Activated T-helper 1 cell treated with anti-CD3 and anti-CD28 coated beads, Interleukin-12 subunit alpha, Interleukin-12 subunit beta, Interleukin-2, Interleukin-4 antibody, amounts not matched to agents 30 ng/mL and 10 ng/mL and 1 ng/mL, durations not matched to agents 14 hours and 24 hours and 36 hours (primary cell): ENCODE measurements around the gene SACM1L. TPM values are rescaled to one million over a fixed set of nuclear protein-coding genes. Genes with fewer than 3 reads are reported as not detected.

Experiments used
- DNase-seq: peaks from one replicate; pipeline ENCODE4 v3.0.0; 2021; ENCODE audit warnings: low spot score
- H3K27ac Mint-ChIP-seq: one replicate; pipeline ENCODE4 v1.8.0; 2021; ENCODE audit warnings: mild to moderate bottlenecking, mixed read lengths
- H3K27me3 Mint-ChIP-seq: one replicate; pipeline ENCODE4 v1.8.0; 2022; ENCODE audit warnings: mild to moderate bottlenecking, moderate library complexity, mixed read lengths; ENCODE audit not compliant: insufficient read depth
- H3K36me3 Mint-ChIP-seq: one replicate; pipeline ENCODE4 v1.8.0; 2021; ENCODE audit warnings: low read depth, mixed read lengths
- H3K4me1 Mint-ChIP-seq: one replicate; pipeline ENCODE4 v1.8.0; 2021; ENCODE audit warnings: low read depth, mixed read lengths
- H3K4me3 Mint-ChIP-seq: one replicate; pipeline ENCODE4 v1.8.0; 2021; ENCODE audit warnings: mild to moderate bottlenecking, moderate library complexity, mixed read lengths
- H3K9me3 Mint-ChIP-seq: one replicate; pipeline ENCODE4 v1.8.0; 2021; ENCODE audit warnings: mixed read lengths
- intact Hi-C: fragments of 100-400 bp; cut with micrococcal nuclease; formaldehyde crosslinking; loops from one replicate; pipeline ENCODE4 v1.15.1; 2024
- total RNA-seq: library from RNA; stranded (reverse); gene quantifications from 2 replicates; pipeline ENCODE4 v1.2.3, GENCODE V29; 2022

The SACM1L gene
- total RNA-seq, 1 donor from 2014 or later: 112 TPM

GRCh38 chr3:45758871-45759270 is 69.7 kb downstream of the SACM1L start:
- DNase-seq: no peak
- Mint-ChIP-seq H3K4me3 (no peak overlapping the region), H3K27ac (no peak overlapping the region), H3K9me3 (no peaks in the 10 kb centered on the region), H3K4me1 (no peaks in the 10 kb centered on the region), H3K27me3 (peaks cover 3% of the 10 kb centered on the region), H3K36me3 (no peaks in the 10 kb centered on the region)
- intact Hi-C loops: no loop called here

GRCh38 chr3:45759851-45760250 is 70.7 kb downstream of the SACM1L start:
- Mint-ChIP-seq H3K27me3 (peaks cover 3% of the 10 kb centered on the region), H3K4me1 (no peaks in the 10 kb centered on the region), H3K36me3 (no peaks in the 10 kb centered on the region), H3K4me3 (no peak overlapping the region), H3K27ac (no peak overlapping the region), H3K9me3 (no peaks in the 10 kb centered on the region)
- intact Hi-C loops: loop anchor here (2.0 kb wide), 2 partner anchors 73 to 619 kb away; no protein-coding TSS in a partner anchor
- DNase-seq: no peak

GRCh38 chr3:45760878-45761711 is 71.9 kb downstream of the SACM1L start:
- intact Hi-C loops: loop anchor here (1.0 to 2.0 kb wide), 4 partner anchors 72 to 618 kb away; no protein-coding TSS in a partner anchor

GRCh38 chr3:45761831-45762230 is 72.6 kb downstream of the SACM1L start:
- no peak overlapping the region for H3K4me3 Mint-ChIP-seq
- no peaks in the 10 kb centered on the region for H3K9me3 Mint-ChIP-seq
- H3K27me3 Mint-ChIP-seq: peaks cover 8% of the 10 kb centered on the region
- intact Hi-C loops: loop anchor here (1.0 to 2.0 kb wide), 4 partner anchors 71 to 617 kb away; no protein-coding TSS in a partner anchor
- no peaks in the 10 kb centered on the region for H3K4me1 Mint-ChIP-seq
- no peaks in the 10 kb centered on the region for H3K36me3 Mint-ChIP-seq
- H3K27ac Mint-ChIP-seq: no peak overlapping the region
- DNase-seq: no peak

More at GRCh38 chr3:45760878-45761711, 71.9 kb downstream of the SACM1L start:
- peak; percentile 20 for DNase-seq
- H3K9me3 Mint-ChIP-seq: no peaks in the 10 kb centered on the region
- H3K4me3 Mint-ChIP-seq: no peak overlapping the region
- H3K27ac Mint-ChIP-seq: no peak overlapping the region
- H3K36me3 Mint-ChIP-seq: no peaks in the 10 kb centered on the region
- H3K4me1 Mint-ChIP-seq: no peaks in the 10 kb centered on the region
- peaks cover 8% of the 10 kb centered on the region for H3K27me3 Mint-ChIP-seq

GRCh38 chr3:45762647-45763302 is 73.6 kb downstream of the SACM1L start:
- no peak for DNase-seq
- intact Hi-C loops: no loop called here
- H3K9me3 Mint-ChIP-seq: peaks cover 8% of the 10 kb centered on the region
- H3K36me3 Mint-ChIP-seq: no peaks in the 10 kb centered on the region
- H3K4me1 Mint-ChIP-seq: no peaks in the 10 kb centered on the region
- H3K27me3 Mint-ChIP-seq: peaks cover 12% of the 10 kb centered on the region
- no peak overlapping the region for H3K4me3 Mint-ChIP-seq
- H3K27ac Mint-ChIP-seq: no peak overlapping the region

- H3K27ac Mint-ChIP-seq: no peak overlapping the region
- peaks cover 10% of the 10 kb centered on the region for H3K9me3 Mint-ChIP-seq
- intact Hi-C loops: no loop called here
- DNase-seq: no peak
- H3K4me3 Mint-ChIP-seq: no peak overlapping the region
- H3K4me1 Mint-ChIP-seq: no peaks in the 10 kb centered on the region
- H3K36me3 Mint-ChIP-seq: no peaks in the 10 kb centered on the region
- H3K27me3 Mint-ChIP-seq: peaks cover 14% of the 10 kb centered on the region
These were observed 74.1 kb downstream of the SACM1L start for GRCh38 chr3:45763303-45763675.

- DNase-seq: no peak
- no peaks in the 10 kb centered on the region for H3K4me1 Mint-ChIP-seq
- no peaks in the 10 kb centered on the region for H3K36me3 Mint-ChIP-seq
- H3K27me3 Mint-ChIP-seq: peaks cover 32% of the 10 kb centered on the region
- H3K27ac Mint-ChIP-seq: no peak overlapping the region
- intact Hi-C loops: no loop called here
- H3K9me3 Mint-ChIP-seq: peaks cover 10% of the 10 kb centered on the region
- H3K4me3 Mint-ChIP-seq: no peak overlapping the region
These were observed 76.2 kb downstream of the SACM1L start for GRCh38 chr3:45765266-45765851.

- no peaks in the 10 kb centered on the region for H3K4me1 Mint-ChIP-seq
- no peak overlapping the region for H3K4me3 Mint-ChIP-seq
- peaks cover 10% of the 10 kb centered on the region for H3K9me3 Mint-ChIP-seq
- H3K36me3 Mint-ChIP-seq: no peaks in the 10 kb centered on the region
- no peak for DNase-seq
- no peak overlapping the region for H3K27ac Mint-ChIP-seq
- intact Hi-C loops: no loop called here
- peaks cover 35% of the 10 kb centered on the region for H3K27me3 Mint-ChIP-seq
These were observed 76.8 kb downstream of the SACM1L start for GRCh38 chr3:45765958-45766357.

GRCh38 chr3:45771166-45771775 is 82.1 kb downstream of the SACM1L start:
- DNase-seq: no peak
- no peak overlapping the region for H3K4me3 Mint-ChIP-seq
- H3K4me1 Mint-ChIP-seq: peaks cover 9% of the 10 kb centered on the region
- intact Hi-C loops: no loop called here
- H3K27ac Mint-ChIP-seq: no peak overlapping the region
- H3K36me3 Mint-ChIP-seq: no peaks in the 10 kb centered on the region
- H3K9me3 Mint-ChIP-seq: peaks cover 10% of the 10 kb centered on the region
- peaks cover 57% of the 10 kb centered on the region for H3K27me3 Mint-ChIP-seq

- H3K27me3 Mint-ChIP-seq: peaks cover 57% of the 10 kb centered on the region
- no peak for DNase-seq
These were observed 82.6 kb downstream of the SACM1L start for GRCh38 chr3:45771831-45772230.

GRCh38 chr3:45772341-45773035 is 83.3 kb downstream of the SACM1L start:
- no peak overlapping the region for H3K4me3 Mint-ChIP-seq

More at GRCh38 chr3:45771831-45772230, 82.6 kb downstream of the SACM1L start:
- intact Hi-C loops: no loop called here
- H3K4me3 Mint-ChIP-seq: no peak overlapping the region
- peaks cover 9% of the 10 kb centered on the region for H3K4me1 Mint-ChIP-seq
- no peak overlapping the region for H3K27ac Mint-ChIP-seq
- H3K9me3 Mint-ChIP-seq: peaks cover 10% of the 10 kb centered on the region
- H3K36me3 Mint-ChIP-seq: no peaks in the 10 kb centered on the region

GRCh38 chr3:45773072-45773471 is 83.9 kb downstream of the SACM1L start:
- H3K27me3 Mint-ChIP-seq: peaks cover 52% of the 10 kb centered on the region
- H3K9me3 Mint-ChIP-seq: no peaks in the 10 kb centered on the region
- intact Hi-C loops: no loop called here
- H3K27ac Mint-ChIP-seq: no peak overlapping the region
- H3K4me1 Mint-ChIP-seq: peaks cover 9% of the 10 kb centered on the region
- no peak overlapping the region for H3K4me3 Mint-ChIP-seq
- H3K36me3 Mint-ChIP-seq: no peaks in the 10 kb centered on the region
- no peak for DNase-seq

More at GRCh38 chr3:45772341-45773035, 83.3 kb downstream of the SACM1L start:
- Mint-ChIP-seq H3K27ac (no peak overlapping the region), H3K27me3 (peaks cover 53% of the 10 kb centered on the region), H3K9me3 (peaks cover 5% of the 10 kb centered on the region), H3K4me1 (peaks cover 9% of the 10 kb centered on the region), H3K36me3 (no peaks in the 10 kb centered on the region)
- intact Hi-C loops: no loop called here
- DNase-seq: no peak
